ENCODE results near the gene TMEM161A. TPM values are rescaled to one million over a fixed set of nuclear protein-coding genes. Genes with fewer than 3 reads are reported as not detected.

The TMEM161A gene
- total and polyA plus RNA-seq, 2 of the 13 experiments (the other 11 are each of a cell fraction or from before 2014, with no cell fraction given): 25.9 to 31.4 TPM

DNA sequence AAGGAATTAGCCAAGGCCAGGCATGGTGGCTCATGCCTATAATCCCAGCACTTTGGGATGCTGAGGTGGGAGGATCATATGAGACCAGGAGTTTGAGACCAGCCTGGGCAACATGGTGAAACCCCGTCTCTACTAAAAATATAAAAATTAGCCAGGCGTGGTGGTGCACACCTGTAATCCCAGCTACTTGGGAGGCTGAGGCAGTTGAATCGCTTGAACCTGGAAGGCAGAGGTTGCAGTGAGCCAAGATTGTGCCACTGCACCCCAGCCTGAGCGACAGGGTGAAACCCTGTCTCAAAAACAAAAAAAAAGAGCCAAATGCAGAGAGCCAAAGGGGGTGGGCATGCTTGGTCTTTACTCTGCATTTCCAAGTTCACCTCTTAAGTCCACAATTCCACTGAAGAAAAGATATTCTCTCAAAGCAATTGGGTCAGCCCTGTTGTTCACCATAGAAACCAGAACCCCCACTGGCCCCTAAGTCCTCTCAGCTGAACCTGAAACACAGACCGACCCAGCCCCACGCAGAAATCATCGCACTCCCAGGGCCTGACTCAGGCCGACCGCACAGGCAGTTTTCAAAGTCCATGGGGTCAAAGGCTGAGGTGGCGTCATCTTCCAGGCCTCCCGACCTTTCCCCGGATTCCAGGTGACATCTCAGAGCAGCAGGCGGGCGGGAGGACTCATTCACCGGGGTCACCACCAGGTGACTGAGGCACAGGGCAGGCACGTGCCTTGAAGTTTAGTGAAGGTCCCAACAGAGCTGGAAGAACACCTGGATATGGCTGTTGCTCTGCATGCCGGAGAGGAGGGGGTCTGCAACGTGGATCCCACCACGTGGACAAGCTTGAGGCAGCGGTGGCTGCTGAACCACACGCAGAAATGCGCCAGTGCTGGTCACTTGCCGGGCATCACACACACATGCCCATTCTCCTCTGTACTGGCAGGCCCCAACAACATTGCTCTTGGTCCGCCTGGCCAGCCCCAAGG, 41.3 kb downstream of the TMEM161A start:
- BruUV-seq (replicated peaks): TSS peak; percentile 78
- H3K4me1 ChIP-seq (ENCODE audit: insufficient read depth, low read length): peaks cover 85% of the 10 kb centered on the region
- ATAC-seq: peak; percentile 63
- no peaks in the 10 kb centered on the region for H3K36me3 ChIP-seq (replicated peaks in 1 of 2; ENCODE audit: control insufficient read depth in 1 of 2, insufficient read depth in 2 of 2, low read length in 2 of 2)
- FAIRE-seq: peak; percentile 99
- in situ Hi-C loops (cut with HindIII; ENCODE audit: extremely low pct_ligation_motif_present, low pct_unique_long_range_greater_than_20kb) (no loop called here), intact Hi-C loops (cut with micrococcal nuclease; ENCODE audit: unreplicated experiment) (loop anchor here (1.0 to 5.0 kb wide), 2 partner anchors 34 to 40 kb away; partner anchors contain the start of genes SLC25A42 and TMEM161A)
- 0 out of 6 replicates have a peak overlapping the region, but pooled peaks of 1 of the 3 experiments have one; percentile 12 for H3K4me3 ChIP-seq (replicated peaks in 1 of 3; ENCODE audit: insufficient read depth in 1 of 3, low read depth in 2 of 3, low read length in 3 of 3)
- H3K79me2 ChIP-seq (ENCODE audit: insufficient read depth, low read length): no peaks in the 10 kb centered on the region
- H3K9ac ChIP-seq (ENCODE audit: insufficient read depth, low read depth, low read length): peak overlapping the region; percentile 61
- ChIA-PET POLR2A (interaction anchor here (1.1 to 1.7 kb wide), 4 partner anchors 9 to 34 kb away, joined by 3 to 9 read pairs (median 6); partner anchors contain the start of gene SLC25A42), CTCF (ENCODE audit: low intra/inter-chr PET ratio, low total read pairs) (no interaction called here)
- H3K4me2 ChIP-seq (ENCODE audit: low read depth, low read length): peak overlapping the region; percentile 34
- WGBS (ENCODE audit: low lambda C conversion rate): 39% methylated on average over 11 of the region's 24 CpGs
- no peaks in the 10 kb centered on the region for H3K27me3 ChIP-seq (ENCODE audit: control insufficient read depth in 1 of 2, insufficient read depth in 2 of 2, low read length in 2 of 2)
- H3K9me3 ChIP-seq (ENCODE audit: low read length): no peaks in the 10 kb centered on the region
- no peak overlapping the region for H2AFZ ChIP-seq (ENCODE audit: low read length)
- H4K20me1 ChIP-seq (ENCODE audit: insufficient read depth, low read length): no peaks in the 10 kb centered on the region
- DNase-seq (ENCODE audit: low spot score): peak; percentile 93
- H3K27ac ChIP-seq (ENCODE audit: extremely low read length, insufficient read depth, low read length): peak overlapping the region; percentile 99
- TF ChIP-seq ZNF501 (CRISPR knock-in tag; IDR thresholded peaks at IDR 0.05) (peak; percentile 71; the same call in 1 of the 2 replicates), GABPB1 (CRISPR knock-in tag; IDR thresholded peaks at IDR 0.05) (peak; percentile 69), ZFX (CRISPR knock-in tag; IDR thresholded peaks at IDR 0.05; ENCODE audit: low read depth) (peak; percentile 83), GATAD2A (CRISPR knock-in tag; IDR thresholded peaks at IDR 0.05) (peak; percentile 98), ZNF292 (CRISPR knock-in tag; IDR thresholded peaks at IDR 0.05; ENCODE audit: borderline replicate concordance, low read depth) (peak; percentile 89; the same call in 1 of the 2 replicates), RFXAP (CRISPR knock-in tag; IDR thresholded peaks at IDR 0.05; ENCODE audit: borderline replicate concordance) (peak; percentile 87), TSC22D2 (CRISPR knock-in tag; IDR thresholded peaks at IDR 0.05; ENCODE audit: borderline replicate concordance) (0 out of 2 replicates have a peak, but pooled peaks have one; percentile 18), PHF21A (CRISPR knock-in tag; IDR thresholded peaks at IDR 0.05) (peak; percentile 97)
- TF ChIP-seq, protein P1, sequence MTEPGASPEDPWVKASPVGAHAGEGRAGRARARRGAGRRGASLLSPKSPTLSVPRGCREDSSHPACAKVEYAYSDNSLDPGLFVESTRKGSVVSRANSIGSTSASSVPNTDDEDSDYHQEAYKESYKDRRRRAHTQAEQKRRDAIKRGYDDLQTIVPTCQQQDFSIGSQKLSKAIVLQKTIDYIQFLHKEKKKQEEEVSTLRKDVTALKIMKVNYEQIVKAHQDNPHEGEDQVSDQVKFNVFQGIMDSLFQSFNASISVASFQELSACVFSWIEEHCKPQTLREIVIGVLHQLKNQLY (CRISPR knock-in tag; IDR thresholded peaks at IDR 0.05): peak; percentile 98
- TF ChIP-seq, protein P2, sequence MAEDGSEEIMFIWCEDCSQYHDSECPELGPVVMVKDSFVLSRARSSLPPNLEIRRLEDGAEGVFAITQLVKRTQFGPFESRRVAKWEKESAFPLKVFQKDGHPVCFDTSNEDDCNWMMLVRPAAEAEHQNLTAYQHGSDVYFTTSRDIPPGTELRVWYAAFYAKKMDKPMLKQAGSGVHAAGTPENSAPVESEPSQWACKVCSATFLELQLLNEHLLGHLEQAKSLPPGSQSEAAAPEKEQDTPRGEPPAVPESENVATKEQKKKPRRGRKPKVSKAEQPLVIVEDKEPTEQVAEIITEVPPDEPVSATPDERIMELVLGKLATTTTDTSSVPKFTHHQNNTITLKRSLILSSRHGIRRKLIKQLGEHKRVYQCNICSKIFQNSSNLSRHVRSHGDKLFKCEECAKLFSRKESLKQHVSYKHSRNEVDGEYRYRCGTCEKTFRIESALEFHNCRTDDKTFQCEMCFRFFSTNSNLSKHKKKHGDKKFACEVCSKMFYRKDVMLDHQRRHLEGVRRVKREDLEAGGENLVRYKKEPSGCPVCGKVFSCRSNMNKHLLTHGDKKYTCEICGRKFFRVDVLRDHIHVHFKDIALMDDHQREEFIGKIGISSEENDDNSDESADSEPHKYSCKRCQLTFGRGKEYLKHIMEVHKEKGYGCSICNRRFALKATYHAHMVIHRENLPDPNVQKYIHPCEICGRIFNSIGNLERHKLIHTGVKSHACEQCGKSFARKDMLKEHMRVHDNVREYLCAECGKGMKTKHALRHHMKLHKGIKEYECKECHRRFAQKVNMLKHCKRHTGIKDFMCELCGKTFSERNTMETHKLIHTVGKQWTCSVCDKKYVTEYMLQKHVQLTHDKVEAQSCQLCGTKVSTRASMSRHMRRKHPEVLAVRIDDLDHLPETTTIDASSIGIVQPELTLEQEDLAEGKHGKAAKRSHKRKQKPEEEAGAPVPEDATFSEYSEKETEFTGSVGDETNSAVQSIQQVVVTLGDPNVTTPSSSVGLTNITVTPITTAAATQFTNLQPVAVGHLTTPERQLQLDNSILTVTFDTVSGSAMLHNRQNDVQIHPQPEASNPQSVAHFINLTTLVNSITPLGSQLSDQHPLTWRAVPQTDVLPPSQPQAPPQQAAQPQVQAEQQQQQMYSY (CRISPR knock-in tag; IDR thresholded peaks at IDR 0.05): peak; percentile 55; the same call in 1 of the 2 replicates
- TF ChIP-seq, protein P3, sequence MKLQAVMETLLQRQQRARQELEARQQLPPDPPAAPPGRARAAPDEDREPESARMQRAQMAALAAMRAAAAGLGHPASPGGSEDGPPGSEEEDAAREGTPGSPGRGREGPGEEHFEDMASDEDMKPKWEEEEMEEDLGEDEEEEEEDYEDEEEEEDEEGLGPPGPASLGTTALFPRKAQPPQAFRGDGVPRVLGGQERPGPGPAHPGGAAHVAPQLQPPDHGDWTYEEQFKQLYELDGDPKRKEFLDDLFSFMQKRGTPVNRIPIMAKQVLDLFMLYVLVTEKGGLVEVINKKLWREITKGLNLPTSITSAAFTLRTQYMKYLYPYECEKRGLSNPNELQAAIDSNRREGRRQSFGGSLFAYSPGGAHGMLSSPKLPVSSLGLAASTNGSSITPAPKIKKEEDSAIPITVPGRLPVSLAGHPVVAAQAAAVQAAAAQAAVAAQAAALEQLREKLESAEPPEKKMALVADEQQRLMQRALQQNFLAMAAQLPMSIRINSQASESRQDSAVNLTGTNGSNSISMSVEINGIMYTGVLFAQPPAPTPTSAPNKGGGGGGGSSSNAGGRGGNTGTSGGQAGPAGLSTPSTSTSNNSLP (IDR thresholded peaks at IDR 0.05; ENCODE audit: low read depth, low read length): no peak
- TF ChIP-seq, protein P4, sequence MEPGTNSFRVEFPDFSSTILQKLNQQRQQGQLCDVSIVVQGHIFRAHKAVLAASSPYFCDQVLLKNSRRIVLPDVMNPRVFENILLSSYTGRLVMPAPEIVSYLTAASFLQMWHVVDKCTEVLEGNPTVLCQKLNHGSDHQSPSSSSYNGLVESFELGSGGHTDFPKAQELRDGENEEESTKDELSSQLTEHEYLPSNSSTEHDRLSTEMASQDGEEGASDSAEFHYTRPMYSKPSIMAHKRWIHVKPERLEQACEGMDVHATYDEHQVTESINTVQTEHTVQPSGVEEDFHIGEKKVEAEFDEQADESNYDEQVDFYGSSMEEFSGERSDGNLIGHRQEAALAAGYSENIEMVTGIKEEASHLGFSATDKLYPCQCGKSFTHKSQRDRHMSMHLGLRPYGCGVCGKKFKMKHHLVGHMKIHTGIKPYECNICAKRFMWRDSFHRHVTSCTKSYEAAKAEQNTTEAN (CRISPR knock-in tag; conservative IDR thresholded peaks at IDR 0.05): peak; percentile 37; the same call in 1 of the 2 replicates
- TF ChIP-seq, protein P5, sequence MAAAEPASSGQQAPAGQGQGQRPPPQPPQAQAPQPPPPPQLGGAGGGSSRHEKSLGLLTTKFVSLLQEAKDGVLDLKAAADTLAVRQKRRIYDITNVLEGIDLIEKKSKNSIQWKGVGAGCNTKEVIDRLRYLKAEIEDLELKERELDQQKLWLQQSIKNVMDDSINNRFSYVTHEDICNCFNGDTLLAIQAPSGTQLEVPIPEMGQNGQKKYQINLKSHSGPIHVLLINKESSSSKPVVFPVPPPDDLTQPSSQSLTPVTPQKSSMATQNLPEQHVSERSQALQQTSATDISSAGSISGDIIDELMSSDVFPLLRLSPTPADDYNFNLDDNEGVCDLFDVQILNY (CRISPR knock-in tag; conservative IDR thresholded peaks at IDR 0.05): no peak
